ENCODE measurements around the gene DDX42. TPM values are rescaled to one million over a fixed set of nuclear protein-coding genes. Genes with fewer than 3 reads are reported as not detected.

Gene DDX42
- total and polyA plus RNA-seq, 2 of the 13 experiments (the other 11 are each of a cell fraction or from before 2014, with no cell fraction given) = 87.2 to 92.9 TPM

DNA sequence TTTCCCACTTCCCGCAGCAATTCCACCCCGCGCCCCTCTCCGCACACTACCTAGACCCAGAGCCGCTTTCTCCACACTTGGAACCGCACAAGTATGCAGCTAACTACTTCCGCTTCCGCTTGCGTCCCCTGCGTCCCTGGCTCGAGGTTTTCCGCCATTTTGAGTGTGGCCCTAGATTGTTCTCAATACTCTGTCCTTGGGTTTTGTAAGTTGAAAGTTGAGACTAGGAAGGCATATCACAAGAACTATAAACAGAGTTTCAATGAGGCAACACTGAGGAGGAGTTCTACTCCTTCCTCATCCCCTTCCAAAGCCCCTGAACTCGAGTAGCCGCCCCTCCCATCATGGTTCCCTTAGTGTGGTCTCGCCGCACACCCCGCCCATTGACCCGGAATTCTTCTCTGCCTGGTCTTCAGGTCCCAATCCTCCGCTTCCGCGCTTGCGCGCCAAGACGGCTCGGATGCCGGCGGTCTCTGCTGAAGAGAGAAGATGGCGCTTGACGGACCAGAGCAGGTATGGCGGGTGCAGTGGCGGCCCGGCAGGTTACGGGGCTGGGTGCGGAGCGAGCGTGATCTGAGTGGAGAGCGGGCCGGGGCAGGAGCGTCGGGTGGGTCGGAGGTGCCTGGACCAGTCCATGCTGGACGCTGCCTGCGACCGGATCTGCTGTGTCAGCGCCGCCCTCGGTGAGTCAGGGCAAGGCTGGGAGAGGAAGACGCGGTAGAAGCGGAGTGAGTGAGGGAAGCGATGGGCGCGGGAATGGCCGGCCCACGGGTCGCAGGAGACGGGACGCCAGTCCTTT, 53.2 kb downstream of the DDX42 start, which contains the start of the genes FTSJ3 and PSMC5 (continued):
- TF ChIP-seq, protein P1, sequence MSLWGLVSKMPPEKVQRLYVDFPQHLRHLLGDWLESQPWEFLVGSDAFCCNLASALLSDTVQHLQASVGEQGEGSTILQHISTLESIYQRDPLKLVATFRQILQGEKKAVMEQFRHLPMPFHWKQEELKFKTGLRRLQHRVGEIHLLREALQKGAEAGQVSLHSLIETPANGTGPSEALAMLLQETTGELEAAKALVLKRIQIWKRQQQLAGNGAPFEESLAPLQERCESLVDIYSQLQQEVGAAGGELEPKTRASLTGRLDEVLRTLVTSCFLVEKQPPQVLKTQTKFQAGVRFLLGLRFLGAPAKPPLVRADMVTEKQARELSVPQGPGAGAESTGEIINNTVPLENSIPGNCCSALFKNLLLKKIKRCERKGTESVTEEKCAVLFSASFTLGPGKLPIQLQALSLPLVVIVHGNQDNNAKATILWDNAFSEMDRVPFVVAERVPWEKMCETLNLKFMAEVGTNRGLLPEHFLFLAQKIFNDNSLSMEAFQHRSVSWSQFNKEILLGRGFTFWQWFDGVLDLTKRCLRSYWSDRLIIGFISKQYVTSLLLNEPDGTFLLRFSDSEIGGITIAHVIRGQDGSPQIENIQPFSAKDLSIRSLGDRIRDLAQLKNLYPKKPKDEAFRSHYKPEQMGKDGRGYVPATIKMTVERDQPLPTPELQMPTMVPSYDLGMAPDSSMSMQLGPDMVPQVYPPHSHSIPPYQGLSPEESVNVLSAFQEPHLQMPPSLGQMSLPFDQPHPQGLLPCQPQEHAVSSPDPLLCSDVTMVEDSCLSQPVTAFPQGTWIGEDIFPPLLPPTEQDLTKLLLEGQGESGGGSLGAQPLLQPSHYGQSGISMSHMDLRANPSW (CRISPR knock-in tag; IDR thresholded peaks at IDR 0.05; ENCODE audit: borderline replicate concordance) = no peak; the same call in 1 of the 2 replicates
- TF ChIP-seq ZBTB37 (CRISPR knock-in tag; IDR thresholded peaks at IDR 0.05) (no peak), AHR (CRISPR knock-in tag; IDR thresholded peaks at IDR 0.05) (peak; percentile 92), ZNF264 (CRISPR knock-in tag; IDR thresholded peaks at IDR 0.05) (no peak), BCL3 (CRISPR knock-in tag; IDR thresholded peaks at IDR 0.05) (peak; percentile 94), SOX5 (CRISPR knock-in tag; IDR thresholded peaks at IDR 0.05; ENCODE audit: borderline replicate concordance) (peak; percentile 19; the same call in 1 of the 2 replicates), RAD51 (IDR thresholded peaks at IDR 0.05; ENCODE audit: borderline replicate concordance) (no peak), KAT8 (CRISPR knock-in tag; IDR thresholded peaks at IDR 0.05) (peak; percentile 94), ZNF362 (CRISPR knock-in tag; IDR thresholded peaks at IDR 0.05; ENCODE audit: borderline replicate concordance) (peak; percentile 83), MATR3 (CRISPR knock-in tag; IDR thresholded peaks at IDR 0.05) (no peak), TBX2 (CRISPR knock-in tag; IDR thresholded peaks at IDR 0.05; ENCODE audit: borderline replicate concordance) (peak; percentile 10; the same call in 1 of the 2 replicates), ZNF704 (CRISPR knock-in tag; IDR thresholded peaks at IDR 0.05; ENCODE audit: borderline replicate concordance) (peak; percentile 68; the same call in 1 of the 2 replicates), ZNF841 (CRISPR knock-in tag; IDR thresholded peaks at IDR 0.05; ENCODE audit: borderline replicate concordance) (0 out of 2 replicates have a peak, but pooled peaks have one; percentile 33), HNRNPL (IDR thresholded peaks at IDR 0.05; ENCODE audit: low read depth, low read length) (0 out of 2 replicates have a peak, but pooled peaks have one; percentile 13), ZBTB34 (CRISPR knock-in tag; IDR thresholded peaks at IDR 0.05) (no peak), ATF1 (CRISPR knock-in tag; IDR thresholded peaks at IDR 0.05) (peak; percentile 91), MXI1 (IDR thresholded peaks at IDR 0.05; ENCODE audit: borderline replicate concordance, low read depth, low read length) (peak; percentile 84; the same call in 2 of the 3 replicates), BORCS8-MEF2B (CRISPR knock-in tag; IDR thresholded peaks at IDR 0.05) (peak; percentile 82; the same call in 1 of the 2 replicates), ZNF7 (CRISPR knock-in tag; IDR thresholded peaks at IDR 0.05) (peak; percentile 37; the same call in 1 of the 2 replicates), ZMAT3 (CRISPR knock-in tag; conservative IDR thresholded peaks at IDR 0.05) (peak; percentile 39; the same call in 1 of the 2 replicates)
